Measurements from ENCODE around the gene CAV1.

DNA sequence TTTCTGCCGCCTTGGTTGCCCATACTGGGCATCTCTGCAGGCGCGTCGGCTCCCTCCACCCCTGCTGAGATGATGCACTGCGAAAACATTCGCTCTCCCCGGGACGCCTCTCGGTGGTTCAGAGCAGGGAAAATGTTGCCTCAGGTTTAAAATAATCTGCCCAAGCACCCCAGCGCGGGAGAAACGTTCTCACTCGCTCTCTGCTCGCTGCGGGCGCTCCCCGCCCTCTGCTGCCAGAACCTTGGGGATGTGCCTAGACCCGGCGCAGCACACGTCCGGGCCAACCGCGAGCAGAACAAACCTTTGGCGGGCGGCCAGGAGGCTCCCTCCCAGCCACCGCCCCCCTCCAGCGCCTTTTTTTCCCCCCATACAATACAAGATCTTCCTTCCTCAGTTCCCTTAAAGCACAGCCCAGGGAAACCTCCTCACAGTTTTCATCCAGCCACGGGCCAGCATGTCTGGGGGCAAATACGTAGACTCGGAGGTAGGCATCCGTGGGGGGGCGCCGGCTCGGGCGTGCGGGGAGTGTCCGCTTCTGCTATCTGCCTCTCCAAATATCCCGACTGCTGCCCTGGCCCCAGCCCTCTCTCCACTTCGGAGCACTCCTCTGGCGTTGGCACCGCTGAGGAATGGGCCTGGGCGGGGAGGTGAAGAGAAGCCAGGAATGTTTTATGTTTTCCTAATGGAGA lies at the start of gene CAV1:
- TF ChIP-seq FOXM1 (IDR thresholded peaks at IDR 0.05; ENCODE audit: borderline replicate concordance, low read depth) (peak; percentile 40; the same call in 1 of the 2 replicates), CEBPB (IDR thresholded peaks at IDR 0.05) (no peak), TEAD4 (IDR thresholded peaks at IDR 0.05) (peak; percentile 74), TAF1 (IDR thresholded peaks at IDR 0.05; ENCODE audit: low read depth) (no peak), RAD21 (IDR thresholded peaks at IDR 0.05; ENCODE audit: low read depth) (peak; percentile 43), YY1 (IDR thresholded peaks at IDR 0.05; ENCODE audit: low read depth) (no peak), NFIC (IDR thresholded peaks at IDR 0.05) (peak; percentile 92), EP300 (IDR thresholded peaks at IDR 0.05; ENCODE audit: borderline replicate concordance) (peak; percentile 86)
- TF ChIP-seq, protein P1, sequence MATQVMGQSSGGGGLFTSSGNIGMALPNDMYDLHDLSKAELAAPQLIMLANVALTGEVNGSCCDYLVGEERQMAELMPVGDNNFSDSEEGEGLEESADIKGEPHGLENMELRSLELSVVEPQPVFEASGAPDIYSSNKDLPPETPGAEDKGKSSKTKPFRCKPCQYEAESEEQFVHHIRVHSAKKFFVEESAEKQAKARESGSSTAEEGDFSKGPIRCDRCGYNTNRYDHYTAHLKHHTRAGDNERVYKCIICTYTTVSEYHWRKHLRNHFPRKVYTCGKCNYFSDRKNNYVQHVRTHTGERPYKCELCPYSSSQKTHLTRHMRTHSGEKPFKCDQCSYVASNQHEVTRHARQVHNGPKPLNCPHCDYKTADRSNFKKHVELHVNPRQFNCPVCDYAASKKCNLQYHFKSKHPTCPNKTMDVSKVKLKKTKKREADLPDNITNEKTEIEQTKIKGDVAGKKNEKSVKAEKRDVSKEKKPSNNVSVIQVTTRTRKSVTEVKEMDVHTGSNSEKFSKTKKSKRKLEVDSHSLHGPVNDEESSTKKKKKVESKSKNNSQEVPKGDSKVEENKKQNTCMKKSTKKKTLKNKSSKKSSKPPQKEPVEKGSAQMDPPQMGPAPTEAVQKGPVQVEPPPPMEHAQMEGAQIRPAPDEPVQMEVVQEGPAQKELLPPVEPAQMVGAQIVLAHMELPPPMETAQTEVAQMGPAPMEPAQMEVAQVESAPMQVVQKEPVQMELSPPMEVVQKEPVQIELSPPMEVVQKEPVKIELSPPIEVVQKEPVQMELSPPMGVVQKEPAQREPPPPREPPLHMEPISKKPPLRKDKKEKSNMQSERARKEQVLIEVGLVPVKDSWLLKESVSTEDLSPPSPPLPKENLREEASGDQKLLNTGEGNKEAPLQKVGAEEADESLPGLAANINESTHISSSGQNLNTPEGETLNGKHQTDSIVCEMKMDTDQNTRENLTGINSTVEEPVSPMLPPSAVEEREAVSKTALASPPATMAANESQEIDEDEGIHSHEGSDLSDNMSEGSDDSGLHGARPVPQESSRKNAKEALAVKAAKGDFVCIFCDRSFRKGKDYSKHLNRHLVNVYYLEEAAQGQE (IDR thresholded peaks at IDR 0.05; ENCODE audit: low read depth) = no peak
- TF ChIP-seq, protein P2, sequence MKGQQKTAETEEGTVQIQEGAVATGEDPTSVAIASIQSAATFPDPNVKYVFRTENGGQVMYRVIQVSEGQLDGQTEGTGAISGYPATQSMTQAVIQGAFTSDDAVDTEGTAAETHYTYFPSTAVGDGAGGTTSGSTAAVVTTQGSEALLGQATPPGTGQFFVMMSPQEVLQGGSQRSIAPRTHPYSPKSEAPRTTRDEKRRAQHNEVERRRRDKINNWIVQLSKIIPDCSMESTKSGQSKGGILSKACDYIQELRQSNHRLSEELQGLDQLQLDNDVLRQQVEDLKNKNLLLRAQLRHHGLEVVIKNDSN (IDR thresholded peaks at IDR 0.05) = no peak
